ENCODE measurements around the gene C16orf92. TPM values are rescaled to one million over a fixed set of nuclear protein-coding genes. Genes with fewer than 3 reads are reported as not detected.

The C16orf92 gene
- total and polyA plus RNA-seq, 2 of the 8 experiments (the other 6 are each of a cell fraction or from before 2014, with no cell fraction given), result not detected

GRCh38 chr16:30006095-30006473 lies 16.9 kb upstream of the C16orf92 start:
- 91% methylated on average over 11 of the region's 18 CpGs; no CpG with 5 or more reads in 1 of the 2 experiments for WGBS, 2 experiments (ENCODE audit: extremely low coverage in 1 of 2, insufficient coverage in 1 of 2, insufficient read length in 1 of 2, insufficient replicate concordance in 2 of 2, low coverage in 1 of 2, low lambda C conversion rate in 2 of 2, missing lambda C conversion rate in 1 of 2)
- POLR2A ChIA-PET (ENCODE audit: partially characterized antibody), result interaction anchor here (0.7 to 4.9 kb wide), 12 partner anchors 8 to 182 kb away, joined by 3 to 34 read pairs (median 4); partner anchors contain the start of genes C16orf92, HIRIP3, INO80E and KCTD13
- no peak overlapping the region for H3K56ac ChIP-seq (replicated peaks; ENCODE audit: insufficient read length, low read depth, low read length)

More at GRCh38 chr16:30006095-30006473, 16.9 kb upstream of the C16orf92 start:
- no peak overlapping the region for H2AK5ac ChIP-seq (ENCODE audit: low read depth, low read length)
- H2AFZ ChIP-seq (ENCODE audit: low read length), result no peak overlapping the region
- H3K79me1 ChIP-seq (ENCODE audit: low read depth, low read length), result no peaks in the 10 kb centered on the region
- no peak overlapping the region for H3K18ac ChIP-seq (ENCODE audit: extremely low read depth, low read length)
- peaks cover 0 to 10% (median 6%) of the 10 kb centered on the region in 4 experiments; a peak in 5 of 8 replicates for H3K36me3 ChIP-seq (ENCODE audit: control insufficient read depth in 2 of 4, insufficient read depth in 4 of 4, low read length in 3 of 4)
- H4K91ac ChIP-seq (replicated peaks; ENCODE audit: insufficient read length, low read length), result no peak overlapping the region
- H3K4me3 ChIP-seq (ENCODE audit: extremely low read depth in 1 of 4, insufficient read depth in 2 of 4, low read depth in 3 of 4, low read length in 4 of 4), result no peak overlapping the region
- FAIRE-seq (no peak), DNase-seq (ENCODE audit: low read depth in 1 of 2, low spot score in 2 of 2) (no peak)
- no peak overlapping the region for H4K5ac ChIP-seq (ENCODE audit: insufficient read length, low read depth, low read length)
- peaks cover 3 to 9% of the 10 kb centered on the region in 2 experiments for H4K20me1 ChIP-seq (replicated peaks in 1 of 2; ENCODE audit: control insufficient read depth in 1 of 2, insufficient read depth in 2 of 2, low read length in 2 of 2)
- no peak overlapping the region for H2BK15ac ChIP-seq (ENCODE audit: low read length)
- no peak overlapping the region for H3K9ac ChIP-seq (replicated peaks in 1 of 4; ENCODE audit: extremely low read depth in 1 of 4, low read depth in 3 of 4, low read length in 3 of 4)
- H2BK20ac ChIP-seq (ENCODE audit: low read length), result no peak overlapping the region
- H3K4ac ChIP-seq (replicated peaks; ENCODE audit: insufficient read length, low read depth, low read length), result no peak overlapping the region
- H3K27me3 ChIP-seq (replicated peaks in 1 of 4; ENCODE audit: control insufficient read depth in 3 of 4, extremely low read depth in 1 of 4, insufficient read depth in 3 of 4, low read length in 3 of 4), result peaks cover 0 to 14% (median 9%) of the 10 kb centered on the region in 4 experiments; a peak in 4 of 7 replicates
- CTCF ChIA-PET (ENCODE audit: partially characterized antibody), result interaction anchor here (0.6 to 3.2 kb wide), 20 partner anchors 9 to 306 kb away, joined by 3 to 10 read pairs (median 5); partner anchors contain the start of genes C16orf92 and INO80E
- H3K27ac ChIP-seq (ENCODE audit: low read depth, low read length), result no peak overlapping the region
- no peaks in the 10 kb centered on the region for H3K9me3 ChIP-seq (ENCODE audit: insufficient read depth in 2 of 2, low read depth in 1 of 2, low read length in 1 of 2)
- no peaks in the 10 kb centered on the region for H3K79me2 ChIP-seq (ENCODE audit: control insufficient read depth in 1 of 2, insufficient read depth in 2 of 2, low read length in 2 of 2)
- no peak overlapping the region for H3K23ac ChIP-seq (ENCODE audit: insufficient read length)
- no peak overlapping the region for H2BK5ac ChIP-seq (ENCODE audit: low read depth, low read length)
- H3K23me2 ChIP-seq (ENCODE audit: low read depth, low read length), result peaks cover 5% of the 10 kb centered on the region; the same call in 1 of the 2 replicates
- H2BK12ac ChIP-seq (ENCODE audit: low read depth, low read length), result no peak overlapping the region
- H4K8ac ChIP-seq (ENCODE audit: extremely low read depth, insufficient read depth, low read length), result no peak overlapping the region
- H3K4me1 ChIP-seq (replicated peaks in 1 of 4; ENCODE audit: control insufficient read depth in 3 of 4, insufficient read depth in 4 of 4, low read length in 3 of 4), result peaks cover 0 to 21% (median 11%) of the 10 kb centered on the region in 4 experiments; a peak in 6 of 7 replicates
- no peak overlapping the region for H3K14ac ChIP-seq (ENCODE audit: insufficient read length)
- no peak overlapping the region for H2BK120ac ChIP-seq (replicated peaks; ENCODE audit: low read depth, low read length)
- TF ChIP-seq GABPA (IDR thresholded peaks at IDR 0.05; ENCODE audit: borderline replicate concordance, insufficient read depth, low read length), result no peak
- peak; percentile 22; the same call in 1 of the 2 replicates for TF ChIP-seq POLR2AphosphoS5 (IDR thresholded peaks at IDR 0.05; ENCODE audit: low read depth, low read length)
- no peak for TF ChIP-seq RBBP5 (IDR thresholded peaks at IDR 0.05; ENCODE audit: borderline replicate concordance, low read depth, low read length)
- no peak for TF ChIP-seq KDM4A (IDR thresholded peaks at IDR 0.05; ENCODE audit: low read depth, low read length, severe bottlenecking)
- no peak for TF ChIP-seq SRF (IDR thresholded peaks at IDR 0.05; ENCODE audit: low read depth, low read length)
- H3K4me2 ChIP-seq (ENCODE audit: insufficient read depth in 1 of 2, low read depth in 2 of 2, low read length in 2 of 2), result no peak overlapping the region

Measured in H1 (cell line).